Tibial nerve (tissue), 4 donors: ENCODE data around the gene SERPINA3. TPM values are rescaled to one million over a fixed set of nuclear protein-coding genes. Genes with fewer than 3 reads are reported as not detected.

Experiments
- DNase-seq, 2 donors: peaks; one replicate each; pipeline ENCODE4 v3.0.0-alpha.2; 2019; ENCODE audit warnings: low spot score in 2 of 2
- H3K27ac ChIP-seq, 4 donors: fragments of 200-600 bp; sonication (generic) in 3 of 4; one replicate each; pipeline ENCODE4 v1.5.1; 2017 to 2019; ENCODE audit warnings: mild to moderate bottlenecking in 1 of 4
- H3K27me3 ChIP-seq, 2 donors: fragments of 200-600 bp; sonication (generic) in 1 of 2; one replicate each; pipeline versions ENCODE4 v1.5.1 to v1.6.0; 2017 to 2019
- H3K36me3 ChIP-seq, 3 donors: fragments of 200-600 bp; sonication (generic); one replicate each; pipeline ENCODE4 v1.5.1; 2018 to 2019
- H3K4me1 ChIP-seq, 4 donors: fragments of 200-600 bp; sonication (generic) in 3 of 4; one replicate each; pipeline ENCODE4 v1.5.1; 2017 to 2019
- H3K4me3 ChIP-seq, 4 donors: fragments of 200-600 bp; sonication (generic) in 3 of 4; one replicate each; pipeline ENCODE4 v1.5.1; 2017 to 2019; ENCODE audit warnings: mild to moderate bottlenecking in 1 of 4, moderate library complexity in 1 of 4
- H3K9me3 ChIP-seq, 4 donors: fragments of 200-600 bp; sonication (generic) in 3 of 4; one replicate each; pipeline ENCODE4 v1.5.1; 2017 to 2019
- CTCF ChIP-seq, 5 experiments: fragments of 200-600 bp in 3 of 5; fragments of 450-650 bp in 2 of 5; sonication (generic) in 3 of 5; IDR thresholded peaks; one replicate each; pipeline ENCODE4 v1.5.1; 2016 to 2019; ENCODE audit warnings: antibody characterized with exemption in 5 of 5, mild to moderate bottlenecking in 3 of 5, moderate library complexity in 2 of 5
- EP300 ChIP-seq, 2 donors: sonication (generic); formaldehyde crosslinking; IDR thresholded peaks; one replicate each; pipeline ENCODE4 v1.6.1; 2017; ENCODE audit warnings: antibody characterized with exemption in 2 of 2, mild to moderate bottlenecking in 1 of 2
- POLR2A ChIP-seq, 2 donors: fragments of 450-650 bp; IDR thresholded peaks; one replicate each; pipeline ENCODE4 v1.6.1; 2017; ENCODE audit warnings: antibody characterized with exemption in 2 of 2, mild to moderate bottlenecking in 2 of 2, moderate library complexity in 2 of 2
- WGBS, 2 donors: methylation state at CpG; one replicate each; pipeline ENCODE4 v1.1.5; 2018; 5-methylcytosine and 5-hydroxymethylcytosine counted together
- total RNA-seq, 4 donors: library from RNA; depleted of rRNA; stranded (reverse); fragments of >200 nt; gene quantifications; one replicate each; pipeline ENCODE4 v1.1.0, GENCODE V29; 2016

The SERPINA3 gene
- total RNA-seq, 4 donors from 2014 or later = 85.0 to 339 (median 171) TPM

DNA sequence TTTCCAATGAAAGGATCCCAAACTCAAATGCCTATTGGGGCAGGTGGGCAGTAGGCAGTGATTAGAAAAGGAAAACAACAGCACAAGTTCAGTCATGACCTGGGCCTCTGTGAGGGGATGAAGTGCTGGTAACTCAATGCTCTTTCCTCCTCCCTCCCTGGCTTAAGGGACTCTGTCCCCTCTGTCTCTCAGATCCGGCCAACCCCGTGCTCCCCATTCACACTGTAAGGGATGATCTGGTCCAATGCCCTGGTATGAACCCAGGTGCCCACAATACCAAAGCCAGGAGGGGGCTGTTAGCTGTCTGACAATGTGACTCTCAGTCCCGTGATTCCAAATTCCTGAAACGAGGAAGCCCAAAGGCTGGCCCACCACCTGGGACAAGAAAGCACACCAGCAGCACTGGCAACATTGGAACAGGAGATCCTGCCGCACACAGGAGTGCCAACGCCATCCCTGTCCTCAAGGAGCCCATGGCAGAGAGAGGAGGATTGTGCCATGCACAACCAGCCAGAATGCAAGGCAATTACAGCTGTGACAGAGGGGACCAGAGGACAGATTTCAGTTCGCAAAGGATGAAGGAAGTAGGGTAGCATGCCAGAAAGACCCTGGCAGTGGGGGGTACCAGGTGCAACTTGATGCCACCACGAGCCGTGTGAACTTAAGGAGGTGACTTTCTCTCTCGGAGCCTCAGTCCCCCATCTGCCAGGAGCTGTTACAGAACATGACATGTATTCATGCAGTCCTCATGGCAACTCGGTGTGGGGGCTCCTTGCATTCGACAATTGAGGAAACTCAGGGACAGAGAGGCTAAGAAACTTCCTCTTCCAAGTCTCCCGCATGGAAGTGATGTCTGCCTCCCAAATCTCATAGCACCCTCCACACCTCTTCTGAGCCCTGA, 37.6 kb downstream of the SERPINA3 start:
- H3K27ac ChIP-seq = no peak overlapping the region
- H3K4me3 ChIP-seq = no peak overlapping the region
- DNase-seq = no peak
- H3K27me3 ChIP-seq = no peaks in the 10 kb centered on the region
- H3K9me3 ChIP-seq = peaks cover 0 to 19% (median 0%) of the 10 kb centered on the region in 4 donors
- H3K36me3 ChIP-seq = no peaks in the 10 kb centered on the region
- WGBS, 2 donors = 84 to 85% methylated on average over 13 of the region's 13 CpGs
- TF ChIP-seq POLR2A (IDR thresholded peaks at IDR 0.05) = no peak
- no peak for TF ChIP-seq CTCF (IDR thresholded peaks at IDR 0.05)
- no peak for TF ChIP-seq EP300 (IDR thresholded peaks at IDR 0.05)
- peaks cover 0 to 2% (median 0%) of the 10 kb centered on the region in 4 donors for H3K4me1 ChIP-seq

GRCh38 chr14:94650444-94650775, 38.2 kb downstream of the SERPINA3 start:
- DNase-seq = no peak
- no peak for TF ChIP-seq EP300 (IDR thresholded peaks at IDR 0.05)
- no peak for TF ChIP-seq CTCF (IDR thresholded peaks at IDR 0.05)
- no peak for TF ChIP-seq POLR2A (IDR thresholded peaks at IDR 0.05)
- H3K9me3 ChIP-seq = peaks cover 0 to 19% (median 0%) of the 10 kb centered on the region in 4 donors
- no peak overlapping the region for H3K4me3 ChIP-seq
- H3K4me1 ChIP-seq = peaks cover 0 to 6% (median 0%) of the 10 kb centered on the region in 4 donors
- no peaks in the 10 kb centered on the region for H3K36me3 ChIP-seq
- no peak overlapping the region for H3K27ac ChIP-seq
- WGBS, 2 donors = 81 to 85% methylated on average over 3 of the region's 3 CpGs
- H3K27me3 ChIP-seq = no peaks in the 10 kb centered on the region

GRCh38 chr14:94650806-94651805, 38.9 kb downstream of the SERPINA3 start:
- peaks cover 0 to 19% (median 0%) of the 10 kb centered on the region in 4 donors for H3K9me3 ChIP-seq
- TF ChIP-seq EP300 (IDR thresholded peaks at IDR 0.05) = no peak
- no peak for TF ChIP-seq POLR2A (IDR thresholded peaks at IDR 0.05)
- TF ChIP-seq CTCF (IDR thresholded peaks at IDR 0.05) = no peak
- no peaks in the 10 kb centered on the region for H3K36me3 ChIP-seq
- WGBS, 2 donors = 67% methylated on average over 9 of the region's 9 CpGs
- no peak for DNase-seq
- no peaks in the 10 kb centered on the region for H3K27me3 ChIP-seq
- H3K27ac ChIP-seq = no peak overlapping the region
- peaks cover 0 to 6% (median 0%) of the 10 kb centered on the region in 4 donors for H3K4me1 ChIP-seq
- H3K4me3 ChIP-seq = no peak overlapping the region

GRCh38 chr14:94653321-94653720, 41.1 kb downstream of the SERPINA3 start:
- Histone ChIP-seq H3K4me1 (peaks cover 0 to 6% (median 0%) of the 10 kb centered on the region in 4 donors), H3K4me3 (no peak overlapping the region), H3K27me3 (no peaks in the 10 kb centered on the region), H3K36me3 (no peaks in the 10 kb centered on the region), H3K27ac (no peak overlapping the region), H3K9me3 (peaks cover 0 to 11% (median 0%) of the 10 kb centered on the region in 4 donors)
- DNase-seq = no peak
- 89 to 94% methylated on average over 5 of the region's 5 CpGs for WGBS, 2 donors
- TF ChIP-seq EP300 (IDR thresholded peaks at IDR 0.05) (no peak), CTCF (IDR thresholded peaks at IDR 0.05) (no peak), POLR2A (IDR thresholded peaks at IDR 0.05) (no peak)
